B cell (primary cell): ENCODE measurements around the gene NUP88. TPM values are rescaled to one million over a fixed set of nuclear protein-coding genes. Genes with fewer than 3 reads are reported as not detected.

Experiments
- ATAC-seq: fragments of 200-7000 bp; cut with Tn5 transposase; one replicate; pipeline ENCODE4 v1.10.0; 2021; ENCODE audit warnings: low read depth, mild to moderate bottlenecking, moderate number of reproducible peaks, moderate library complexity
- CTCF ChIA-PET: fragments of 350-600 bp; sonication (Branson Sonifier 250); formaldehyde crosslinking; loops from one replicate; lab custom pipeline; 2021; ENCODE audit warnings: antibody characterized with exemption, inconsistent platforms; lab: Charles Lee
- POLR2A ChIA-PET: fragments of 350-600 bp; sonication (Branson Sonifier 250); formaldehyde crosslinking; loops from one replicate; lab custom pipeline; 2021; ENCODE audit warnings: antibody characterized with exemption; lab: Charles Lee
- DNase-seq: peaks from one replicate; pipeline ENCODE4 v3.0.0; 2013
- H2AFZ ChIP-seq: 2 replicates; pipeline ENCODE4 v1.6.1; 2012; ENCODE audit warnings: mild to moderate bottlenecking, low read depth, low read length; ENCODE audit not compliant: insufficient read depth, poor library complexity, severe bottlenecking
- H3K27ac ChIP-seq, 2 donors: 1 replicate in 1 of 2; 2 replicates in 1 of 2; pipeline ENCODE4 v1.5.1; 2012 to 2013; ENCODE audit warnings: low read length in 2 of 2, mild to moderate bottlenecking in 2 of 2, moderate library complexity in 1 of 2
- H3K27me3 ChIP-seq, 4 experiments: fragments of 200-600 bp in 1 of 4; sonication (generic) in 1 of 4; replicated peaks in 1 of 4; 1 replicate in 2 of 4; 2 replicates in 2 of 4; pipeline versions ENCODE4 v1.6.1 to v1.7.0; 2013 to 2016; ENCODE audit warnings: low read length in 3 of 4, mild to moderate bottlenecking in 2 of 4, mixed read lengths in 1 of 4, moderate library complexity in 1 of 4; ENCODE audit not compliant: insufficient read depth in 4 of 4, control insufficient read depth in 3 of 4; ENCODE audit errors: control extremely low read depth in 1 of 4
- H3K36me3 ChIP-seq, 2 experiments: replicated peaks in 1 of 2; 1 replicate in 1 of 2; 2 replicates in 1 of 2; pipeline versions ENCODE4 v1.6.1 to v1.7.1; 2013; ENCODE audit warnings: low read length in 1 of 2; ENCODE audit not compliant: insufficient read depth in 2 of 2, control insufficient read depth in 1 of 2; ENCODE audit errors: control extremely low read depth in 1 of 2, extremely low read depth in 1 of 2
- H3K4me1 ChIP-seq, 2 donors: fragments of 200-600 bp in 1 of 2; sonication (generic) in 1 of 2; 1 replicate in 1 of 2; 2 replicates in 1 of 2; pipeline versions ENCODE4 v1.5.1 to v1.6.1; 2013 to 2017; ENCODE audit warnings: low read length in 2 of 2; ENCODE audit not compliant: control insufficient read depth in 2 of 2, insufficient read depth in 2 of 2
- H3K4me2 ChIP-seq: replicated peaks from 2 replicates; pipeline ENCODE3; 2012; ENCODE audit warnings: mild to moderate bottlenecking, low read depth, low read length; ENCODE audit not compliant: poor library complexity, severe bottlenecking
- H3K4me3 ChIP-seq, 5 experiments: fragments of 200-600 bp in 1 of 5; sonication (generic) in 1 of 5; 1 replicate in 3 of 5; 2 replicates in 2 of 5; pipeline versions ENCODE4 v1.5.1 to v1.7.0; 2011 to 2016; ENCODE audit warnings: low read length in 4 of 5, mild to moderate bottlenecking in 4 of 5, low read depth in 2 of 5, control low read depth in 1 of 5, moderate library complexity in 1 of 5; ENCODE audit not compliant: insufficient read depth in 1 of 5; ENCODE audit errors: control extremely low read depth in 1 of 5, extremely low read depth in 1 of 5
- H3K79me2 ChIP-seq: fragments of 200-600 bp; sonication (generic); one replicate; pipeline ENCODE4 v1.6.0; 2016; ENCODE audit warnings: low read length; ENCODE audit not compliant: control insufficient read depth, insufficient read depth
- H3K9ac ChIP-seq: fragments of 200-600 bp; sonication (generic); 2 replicates; pipeline ENCODE4 v1.6.1; 2017; ENCODE audit warnings: mild to moderate bottlenecking, low read length, moderate library complexity
- H3K9me3 ChIP-seq, 3 donors: one replicate each; pipeline versions ENCODE4 v1.6.1 to v1.7.1; 2013; ENCODE audit warnings: low read length in 2 of 3; ENCODE audit not compliant: control insufficient read depth in 2 of 3, insufficient read depth in 1 of 3; ENCODE audit errors: control extremely low read depth in 1 of 3
- H4K20me1 ChIP-seq: 2 replicates; pipeline ENCODE4 v1.6.0; 2012; ENCODE audit warnings: mild to moderate bottlenecking, low read length; ENCODE audit not compliant: insufficient read depth, control insufficient read depth, poor library complexity, severe bottlenecking
- H3K27ac Mint-ChIP-seq: one replicate; pipeline ENCODE4 v1.8.0; 2021; ENCODE audit warnings: mixed read lengths
- H3K27me3 Mint-ChIP-seq: one replicate; pipeline ENCODE4 v1.8.0; 2021; ENCODE audit warnings: mixed read lengths
- H3K4me1 Mint-ChIP-seq: one replicate; pipeline ENCODE4 v1.8.0; 2021; ENCODE audit warnings: mixed read lengths
- H3K4me3 Mint-ChIP-seq: one replicate; pipeline ENCODE4 v1.8.0; 2021; ENCODE audit warnings: mixed read lengths
- H3K9me3 Mint-ChIP-seq: one replicate; pipeline ENCODE4 v1.8.0; 2022; ENCODE audit warnings: mixed read lengths; ENCODE audit not compliant: insufficient read depth
- CTCF ChIP-seq: fragments of 200-600 bp; IDR thresholded peaks from one replicate; pipeline ENCODE4 v1.8.0; 2022; ENCODE audit warnings: antibody characterized with exemption, mild to moderate bottlenecking
- EZH2 ChIP-seq: IDR thresholded peaks from 2 replicates; pipeline ENCODE4 v1.6.1; 2012; ENCODE audit warnings: borderline replicate concordance, low read depth, mild to moderate bottlenecking, moderate library complexity, low read length; ENCODE audit not compliant: insufficient read depth, poor library complexity, severe bottlenecking
- WGBS: methylation state at CpG from one replicate; pipeline ENCODE4 v1.1.5; 2013; ENCODE audit warnings: missing lambda C conversion rate; ENCODE audit not compliant: insufficient coverage; 5-methylcytosine and 5-hydroxymethylcytosine counted together
- intact Hi-C: fragments of 100-400 bp; cut with micrococcal nuclease; formaldehyde crosslinking; loops from one replicate; pipeline ENCODE4 v1.10.0; 2022
- polyA plus RNA-seq: library from polyadenylated mRNA; depleted of rRNA; stranded (reverse); fragments of >200 nt; gene quantifications from 2 replicates; pipeline ENCODE4 v1.2.3, GENCODE V29; 2012
- total RNA-seq, 2 donors: library from RNA; stranded (reverse); fragments of 120-200 nt in 1 of 2; gene quantifications; 1 replicate in 1 of 2; 2 replicates in 1 of 2; pipeline versions ENCODE4 v1.2.3 to v1.2.4, GENCODE V29; 2013 to 2022

Gene NUP88
- total and polyA plus RNA-seq, 2 donors (not counting 1 experiment from before 2014, with no cell fraction given): 214 to 221 TPM

GRCh38 chr17:5378566-5379207 lies 40.8 kb downstream of the NUP88 start:
- no peak for TF ChIP-seq CTCF
- ATAC-seq (no peak), DNase-seq (no peak)
- H4K20me1 ChIP-seq: peaks cover 17% of the 10 kb centered on the region
- Mint-ChIP-seq H3K4me3 (no peak overlapping the region), H3K9me3 (no peaks in the 10 kb centered on the region), H3K27me3 (no peaks in the 10 kb centered on the region), H3K27ac (peak overlapping the region; percentile 21), H3K4me1 (no peaks in the 10 kb centered on the region)
- 94% methylated on average over 3 of the region's 3 CpGs for WGBS
- ChIA-PET CTCF (no interaction called here), POLR2A (interaction anchor here (0.6 kb wide), 2 partner anchors 71 kb away, joined by 3 to 4 read pairs; no protein-coding TSS in a partner anchor)
- intact Hi-C loops: no loop called here
- H3K9ac ChIP-seq: no peak overlapping the region
- no peaks in the 10 kb centered on the region for H3K4me1 ChIP-seq
- no peak overlapping the region for H2AFZ ChIP-seq
- H3K9me3 ChIP-seq: no peaks in the 10 kb centered on the region
- H3K36me3 ChIP-seq: peaks cover 4 to 96% of the 10 kb centered on the region in 2 experiments
- H3K4me2 ChIP-seq: no peak overlapping the region
- peak overlapping the region in 1 of 2 donors; percentile 34 for H3K27ac ChIP-seq
- no peaks in the 10 kb centered on the region for H3K79me2 ChIP-seq
- no peak overlapping the region for H3K4me3 ChIP-seq
- no peaks in the 10 kb centered on the region for H3K27me3 ChIP-seq

GRCh38 chr17:5373112-5373511 lies 46.4 kb downstream of the NUP88 start:
- H3K4me2 ChIP-seq: no peak overlapping the region
- no peaks in the 10 kb centered on the region for H3K4me1 ChIP-seq
- DNase-seq (no peak), ATAC-seq (peak; percentile 72)
- no peak overlapping the region for H3K4me3 Mint-ChIP-seq
- no peak overlapping the region for H3K4me3 ChIP-seq
- no peak overlapping the region for H3K9ac ChIP-seq
- H3K27ac ChIP-seq: no peak overlapping the region
- H2AFZ ChIP-seq: no peak overlapping the region
- POLR2A ChIA-PET: no interaction called here
- H3K36me3 ChIP-seq: peaks cover 2 to 93% of the 10 kb centered on the region in 2 experiments
- peak overlapping the region; percentile 57 for H3K27ac Mint-ChIP-seq
- intact Hi-C loops: no loop called here
- peaks cover 3% of the 10 kb centered on the region for H3K4me1 Mint-ChIP-seq
- 100% methylated on average over 2 of the region's 6 CpGs for WGBS
- H3K79me2 ChIP-seq: peaks cover 4% of the 10 kb centered on the region
- H3K9me3 Mint-ChIP-seq: no peaks in the 10 kb centered on the region
- H3K9me3 ChIP-seq: no peaks in the 10 kb centered on the region
- TF ChIP-seq EZH2 (no peak), CTCF (no peak)
- peaks cover 5% of the 10 kb centered on the region for H4K20me1 ChIP-seq
- no peaks in the 10 kb centered on the region for H3K27me3 ChIP-seq
- no peaks in the 10 kb centered on the region for H3K27me3 Mint-ChIP-seq
- CTCF ChIA-PET: interaction anchor here (0.6 to 1.9 kb wide), 4 partner anchors 8 to 174 kb away, joined by 4 to 6 read pairs (median 5); partner anchors contain the start of gene C1QBP
